GM19467 (cell line): Measurements from ENCODE around the gene CHKB.

Experiments
- ATAC-seq: cut with Tn5 transposase; IDR thresholded peaks from one replicate; pipeline ENCODE4 v1.9.1; 2021; ENCODE audit warnings: mild to moderate bottlenecking, moderate library complexity; ENCODE audit not compliant: unreplicated experiment

The CHKB gene

DNA sequence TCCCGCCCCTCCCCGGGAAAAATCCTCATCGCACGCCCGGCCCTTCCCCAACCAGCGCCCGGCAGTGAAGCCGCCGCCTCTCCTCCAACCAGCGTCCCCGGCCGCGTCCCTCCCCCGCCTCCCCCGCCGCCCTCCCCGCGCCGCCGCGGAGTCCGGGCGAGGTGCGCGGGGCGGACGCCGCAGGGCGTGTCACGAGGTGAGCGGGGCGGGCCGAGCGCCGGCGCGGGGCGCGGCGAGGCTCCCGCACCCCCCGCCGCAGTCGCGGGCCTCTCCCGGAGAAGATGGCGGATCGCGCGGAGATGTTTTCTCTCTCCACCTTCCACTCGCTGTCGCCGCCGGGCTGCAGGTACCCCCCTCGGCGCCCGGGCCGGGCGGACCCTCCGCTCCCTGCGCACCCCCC is 17.9 kb upstream of the CHKB start, which contains the start of gene MAPK8IP2:
Gene MAPK8IP2, plus strand, starts transcription at position 256 of the 400 bp plus-strand sequence. Its CDS starts 26 bp downstream, at position 282.
- ATAC-seq = no peak

DNA sequence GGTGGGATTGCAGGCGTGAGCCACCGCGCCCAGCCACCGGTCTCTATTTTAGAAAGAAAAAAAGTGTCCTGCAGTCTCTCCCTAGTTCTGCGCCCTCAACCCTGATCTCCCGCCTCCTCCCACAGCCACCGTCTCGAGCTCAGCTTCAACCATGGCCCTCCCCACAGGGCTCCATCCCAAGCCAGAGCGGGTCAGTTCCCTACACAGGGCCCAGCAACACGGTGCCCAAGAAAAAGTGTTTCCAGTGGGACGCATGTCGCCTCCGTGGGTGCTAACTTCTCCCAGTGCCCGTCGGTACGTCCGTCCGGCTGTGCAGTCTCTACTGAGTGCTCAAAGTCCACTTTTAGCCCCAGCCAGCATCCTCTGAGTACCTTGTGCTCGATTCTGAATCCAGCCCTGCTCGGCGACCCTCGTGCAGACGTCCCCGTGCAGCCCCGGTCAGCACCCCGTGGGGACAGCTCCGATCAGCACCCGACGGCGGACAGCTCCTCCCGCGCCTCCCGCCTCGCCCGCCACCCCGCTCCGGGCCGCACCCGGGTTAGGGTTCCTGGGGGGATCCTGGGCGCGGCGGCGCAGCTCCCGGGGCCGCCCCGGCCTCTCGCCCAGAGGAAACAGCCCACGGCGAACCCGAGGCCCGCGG is 17.3 kb upstream of the CHKB start:
- ATAC-seq = no peak

DNA sequence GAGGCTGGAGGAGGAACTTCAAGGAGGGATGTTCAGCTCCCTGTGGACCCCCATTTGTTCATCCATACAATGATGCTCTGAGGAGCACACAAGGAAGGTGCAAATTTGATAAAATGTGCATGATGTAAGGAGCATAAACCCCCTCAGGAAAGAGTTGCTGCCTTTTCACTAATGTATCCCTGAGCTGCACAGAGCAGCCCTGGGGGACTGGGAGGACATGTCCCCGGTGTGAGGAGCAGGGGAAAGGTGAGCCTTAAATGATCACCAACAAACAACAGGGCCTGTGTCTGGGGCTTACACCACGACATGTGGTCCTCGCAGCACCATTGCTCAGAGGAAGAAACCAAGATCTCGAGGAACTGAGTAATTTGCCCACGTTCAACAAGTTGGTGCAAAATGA is 14.4 kb upstream of the CHKB start:
- no peak for ATAC-seq

DNA sequence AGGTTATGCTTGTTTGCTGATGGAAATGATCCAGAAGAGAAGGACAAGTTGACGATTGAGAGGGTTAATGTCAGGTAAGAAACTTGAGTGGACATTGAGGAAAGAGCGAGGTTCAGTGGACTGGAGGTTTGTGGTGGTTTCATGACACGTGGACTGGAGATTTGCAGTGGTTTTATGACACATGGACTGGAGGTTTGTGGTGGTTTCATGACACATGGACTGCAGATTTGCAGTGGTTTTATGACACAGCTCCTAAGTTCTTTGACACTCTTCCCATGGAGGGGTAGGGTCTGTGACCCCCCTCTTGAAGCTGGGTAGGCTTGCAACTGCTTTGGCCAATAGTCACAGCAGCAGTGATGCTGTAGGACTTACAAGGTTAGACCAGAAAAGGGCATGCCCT is 12.5 kb upstream of the CHKB start:
- no peak for ATAC-seq

DNA sequence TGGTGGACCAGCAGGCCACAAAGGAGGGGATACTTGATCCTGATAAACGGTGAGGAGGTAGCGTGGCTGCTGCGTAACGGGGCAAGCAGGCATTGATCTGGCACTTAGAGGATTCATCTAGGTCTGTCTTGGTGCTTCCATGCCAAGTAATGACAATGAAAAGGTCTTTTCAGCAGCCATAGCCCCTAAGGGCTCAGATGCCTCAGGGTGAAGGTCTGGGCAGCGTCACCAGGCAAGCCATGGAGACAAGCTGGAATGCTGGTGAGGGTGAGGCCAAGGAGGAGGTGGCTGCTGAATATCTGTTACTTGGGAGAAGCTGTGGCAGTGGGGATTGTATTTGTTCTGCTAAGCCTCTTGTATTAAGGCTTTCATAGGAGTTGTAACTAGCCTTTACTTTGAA is 4.8 kb upstream of the CHKB start:
- ATAC-seq = no peak

DNA sequence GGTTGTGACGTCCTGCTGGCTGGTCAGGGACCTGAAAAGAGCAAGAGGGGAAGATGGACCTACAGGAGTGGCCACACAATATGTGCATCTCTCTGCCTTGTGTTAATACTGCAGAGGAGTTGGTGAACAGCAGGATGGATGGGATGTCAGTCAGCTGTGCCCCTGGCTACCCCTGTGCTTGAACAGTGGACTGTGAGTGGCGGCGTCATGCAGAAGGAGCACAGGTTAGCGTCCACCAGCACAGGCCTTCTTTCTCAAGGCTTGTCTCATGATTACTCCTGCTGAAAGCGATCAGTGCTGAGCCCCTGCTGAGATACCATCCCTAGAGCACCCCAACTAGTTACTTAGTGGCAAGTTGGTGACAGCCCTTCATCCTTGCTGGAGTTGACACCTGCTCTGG is 3.8 kb upstream of the CHKB start:
- no peak for ATAC-seq

DNA sequence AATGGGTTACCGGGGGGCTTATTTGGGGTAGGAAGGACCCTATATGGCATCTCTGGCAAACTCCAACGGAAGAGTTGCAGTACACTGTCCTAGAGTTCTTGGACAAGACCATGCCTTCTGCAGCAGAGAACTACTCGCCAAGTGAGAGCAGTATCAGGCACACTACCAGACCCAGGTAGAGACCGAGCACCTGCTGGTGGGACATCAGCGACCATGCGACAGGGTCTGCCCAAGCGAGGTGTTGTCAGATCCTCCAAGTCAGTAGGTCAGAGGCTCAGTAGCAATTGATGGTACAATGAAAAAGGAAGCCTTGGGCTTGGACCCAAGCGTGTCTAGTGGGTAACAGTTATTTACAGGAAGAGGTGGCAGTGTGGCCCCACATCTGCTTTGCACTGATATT is 3.1 kb upstream of the CHKB start:
- ATAC-seq = no peak

DNA sequence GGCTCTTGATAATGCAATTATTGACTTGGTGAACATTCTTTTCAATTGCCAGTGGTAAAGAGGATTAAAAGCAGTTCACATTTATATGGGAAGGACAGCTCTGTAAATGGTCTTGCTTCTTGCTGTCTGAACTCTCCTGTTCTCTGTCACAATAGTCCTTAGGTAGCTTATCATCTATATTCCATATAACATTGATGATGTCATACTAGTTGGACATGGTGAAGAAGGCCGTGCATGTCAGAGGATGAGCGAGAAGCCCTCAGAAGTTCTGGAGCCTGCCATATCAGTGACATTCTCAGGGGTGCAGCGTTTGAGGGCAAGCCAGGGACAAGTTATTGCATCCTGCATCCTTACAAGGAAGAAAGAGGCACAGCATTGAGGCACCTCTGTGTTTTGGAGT is 2.6 kb upstream of the CHKB start:
- ATAC-seq = no peak

DNA sequence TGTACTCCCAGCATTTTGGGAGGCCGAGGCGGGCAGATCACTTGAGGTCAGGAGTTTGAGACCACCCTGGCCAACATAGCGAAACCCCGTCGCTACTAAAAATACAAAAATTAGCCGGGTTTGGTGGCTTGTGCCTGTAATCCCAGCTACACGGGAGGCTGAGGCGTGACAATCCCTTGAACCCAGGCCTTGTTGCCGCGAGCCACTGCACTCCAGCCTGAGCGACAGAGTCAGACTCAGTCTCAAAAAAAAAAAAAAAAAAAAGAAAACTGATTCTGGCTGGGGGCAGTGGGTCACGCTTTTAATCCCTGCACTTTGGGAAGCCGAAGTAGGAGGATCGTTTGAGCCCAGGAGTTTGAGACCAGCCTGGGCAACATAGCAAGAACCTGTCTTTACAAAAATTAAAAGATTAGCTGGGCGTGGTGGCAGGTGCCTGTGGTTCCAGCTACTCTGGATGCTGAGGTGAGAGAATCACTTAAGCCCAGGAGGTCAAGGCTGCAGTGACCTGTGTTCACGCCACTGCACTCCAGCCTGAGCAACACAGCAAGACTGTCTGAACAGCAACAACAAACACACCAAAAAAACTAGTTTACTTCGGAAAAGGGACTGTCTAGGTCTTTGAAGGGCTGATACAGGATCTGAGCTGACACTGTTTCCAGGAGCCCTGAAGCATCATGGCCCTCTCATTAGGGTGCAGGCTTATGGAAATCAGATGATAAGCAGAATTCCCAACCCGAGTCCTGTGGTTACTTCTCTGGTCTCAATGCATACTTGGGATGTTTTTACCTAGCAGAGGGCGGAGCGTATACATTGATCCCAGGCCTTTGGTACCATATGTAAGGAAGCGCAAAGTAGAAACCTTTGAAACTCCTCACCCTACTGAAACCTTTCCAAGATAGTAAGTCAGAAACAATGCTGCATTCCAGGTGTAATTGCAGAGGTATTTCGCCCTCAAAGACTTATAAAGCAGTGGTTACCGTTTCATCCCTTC is 1.8 kb upstream of the CHKB start:
- ATAC-seq = no peak

DNA sequence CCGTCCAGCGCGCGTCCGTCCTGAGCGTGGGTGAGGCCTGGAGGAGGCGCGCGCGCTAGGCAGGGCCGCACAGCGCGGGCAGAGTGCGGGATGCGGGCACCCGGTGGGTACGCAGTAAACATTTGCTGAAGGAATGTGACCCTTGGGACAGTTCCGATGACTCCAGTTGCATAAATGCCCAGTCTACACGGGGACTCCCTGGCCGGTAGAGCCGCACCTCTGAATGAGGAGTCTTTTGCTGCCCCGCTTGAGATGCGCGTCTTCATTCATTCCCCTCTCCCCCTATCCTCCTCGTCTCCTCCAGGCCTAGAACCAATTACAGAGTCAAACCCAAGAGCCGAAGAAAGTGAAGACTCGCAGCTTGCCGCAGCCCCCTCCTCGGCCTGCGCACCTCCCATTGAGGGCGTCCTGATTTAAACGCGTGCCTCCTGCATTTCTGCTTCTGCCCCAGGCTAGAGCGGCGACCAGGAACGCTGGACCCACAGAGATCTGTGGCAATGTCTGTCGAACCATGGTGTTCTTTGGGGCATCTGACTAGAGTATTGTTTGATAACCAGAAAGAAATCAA is 729 bp upstream of the CHKB start:
- ATAC-seq = no peak

DNA sequence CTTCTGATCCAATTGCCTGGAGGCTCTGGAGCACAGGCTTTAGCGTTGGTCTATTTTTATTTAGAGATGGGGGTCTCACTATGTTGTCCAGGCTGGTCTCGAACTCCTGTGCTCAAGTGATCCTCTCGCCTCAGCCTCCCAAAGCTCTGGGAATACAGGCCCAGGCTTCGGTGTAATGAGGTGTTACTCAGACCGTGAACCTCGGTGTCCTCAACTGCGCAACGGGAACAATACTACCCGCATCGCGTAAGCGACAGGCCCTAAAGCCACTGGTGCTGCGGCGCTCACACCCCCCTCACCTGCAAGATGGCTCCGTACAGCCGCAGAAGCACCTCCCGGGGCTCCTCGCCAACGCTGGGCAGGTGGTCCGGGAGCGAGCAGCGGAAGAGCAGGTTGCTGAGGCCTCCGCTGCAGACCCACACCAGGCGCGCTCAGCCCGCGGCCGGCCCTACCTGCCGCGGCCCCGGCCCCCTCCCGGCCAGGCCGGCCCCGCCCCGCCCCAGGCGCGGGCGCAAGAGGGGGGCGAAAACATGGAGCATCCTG is 628 bp downstream of the CHKB start:
- no peak for ATAC-seq

DNA sequence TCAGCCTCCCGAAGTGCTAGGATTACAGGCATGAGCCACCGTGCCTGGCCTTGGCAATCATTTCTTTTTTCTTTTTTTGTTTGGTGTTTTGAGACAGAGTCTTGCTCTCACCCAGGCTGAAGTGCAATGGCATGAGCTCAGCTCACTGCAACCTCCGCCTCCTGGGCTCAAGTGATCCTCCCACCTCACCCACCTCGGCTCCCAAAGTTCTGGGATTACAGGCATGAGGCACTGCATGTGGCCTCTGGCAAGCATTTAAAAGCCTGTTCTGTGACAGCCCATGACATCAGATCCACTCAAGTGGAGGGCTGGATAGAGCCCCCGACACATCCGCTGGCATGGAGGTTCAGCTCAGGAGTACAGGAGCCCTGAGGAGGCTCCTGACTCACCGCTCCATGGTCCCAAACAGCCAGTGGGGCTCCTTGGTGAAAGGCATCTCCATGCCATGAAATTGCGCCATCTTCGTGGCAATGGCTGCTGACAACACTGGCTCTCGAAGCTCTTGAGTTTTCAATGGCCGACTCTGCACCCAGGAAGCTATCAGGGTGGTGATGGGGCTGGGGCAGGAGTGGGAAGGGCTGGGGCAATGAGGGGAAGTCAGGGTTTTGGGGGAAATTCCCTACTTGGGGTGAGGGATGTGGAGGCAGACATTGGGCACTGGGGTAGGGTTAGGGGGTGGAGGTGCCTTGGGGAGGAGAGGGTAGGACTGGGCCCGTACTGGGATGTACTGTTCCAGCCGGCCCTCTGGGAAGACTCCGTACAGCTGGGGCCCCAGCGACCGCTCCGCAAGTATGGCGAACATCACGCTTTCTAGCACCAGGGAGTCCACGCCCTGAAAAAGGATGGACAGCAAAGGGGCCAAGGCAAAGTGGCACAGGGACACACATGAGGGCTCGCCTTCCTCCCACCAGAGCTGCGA is 1.4 kb downstream of the CHKB start:
- no peak for ATAC-seq

DNA sequence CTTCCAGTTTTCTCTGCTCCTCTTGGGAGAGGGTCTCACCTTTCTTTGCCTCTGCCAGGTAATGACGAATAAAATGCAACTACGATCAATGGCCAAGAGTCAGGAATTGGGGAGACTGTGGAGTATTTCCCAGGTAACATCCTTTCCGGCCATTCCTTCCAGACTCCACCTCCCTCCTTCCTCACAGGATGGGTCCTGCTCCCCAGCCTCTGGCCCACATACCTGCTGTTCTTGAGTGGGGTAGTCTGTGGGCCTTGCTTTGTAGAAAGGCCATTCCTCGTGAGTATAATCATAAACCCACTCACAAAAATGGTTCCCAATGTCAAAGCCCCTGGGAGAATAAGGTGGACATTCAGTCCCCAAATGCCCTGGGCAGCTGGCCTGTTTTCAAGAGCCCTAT is 2.9 kb downstream of the CHKB start:
- ATAC-seq = no peak

DNA sequence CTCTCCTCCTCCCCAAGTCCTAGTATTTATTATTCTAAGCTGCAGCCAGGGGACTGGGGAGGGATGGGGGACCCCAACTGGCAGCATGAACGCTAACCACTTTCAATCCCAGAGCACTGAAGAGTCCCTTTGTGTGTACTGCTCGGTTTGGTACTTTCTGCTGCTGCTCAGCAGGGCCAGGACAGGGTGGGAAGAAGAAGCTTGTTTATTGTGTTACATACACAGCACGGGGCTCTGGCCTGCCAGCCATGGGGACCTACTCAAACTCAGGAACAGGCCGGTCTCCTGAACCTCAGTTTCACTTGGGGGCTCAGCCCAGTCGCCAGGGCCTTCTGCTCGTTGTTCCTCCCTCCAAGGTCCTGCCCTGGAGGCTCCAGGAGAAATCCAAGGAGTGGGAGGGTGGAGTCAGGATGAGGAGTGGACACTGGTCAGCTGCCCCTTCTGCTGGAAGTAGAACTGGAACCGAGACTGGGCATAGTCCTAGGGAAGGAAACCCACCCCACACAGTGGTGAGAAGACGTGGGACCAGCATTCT is 3.8 kb downstream of the CHKB start:
- ATAC-seq = no peak

DNA sequence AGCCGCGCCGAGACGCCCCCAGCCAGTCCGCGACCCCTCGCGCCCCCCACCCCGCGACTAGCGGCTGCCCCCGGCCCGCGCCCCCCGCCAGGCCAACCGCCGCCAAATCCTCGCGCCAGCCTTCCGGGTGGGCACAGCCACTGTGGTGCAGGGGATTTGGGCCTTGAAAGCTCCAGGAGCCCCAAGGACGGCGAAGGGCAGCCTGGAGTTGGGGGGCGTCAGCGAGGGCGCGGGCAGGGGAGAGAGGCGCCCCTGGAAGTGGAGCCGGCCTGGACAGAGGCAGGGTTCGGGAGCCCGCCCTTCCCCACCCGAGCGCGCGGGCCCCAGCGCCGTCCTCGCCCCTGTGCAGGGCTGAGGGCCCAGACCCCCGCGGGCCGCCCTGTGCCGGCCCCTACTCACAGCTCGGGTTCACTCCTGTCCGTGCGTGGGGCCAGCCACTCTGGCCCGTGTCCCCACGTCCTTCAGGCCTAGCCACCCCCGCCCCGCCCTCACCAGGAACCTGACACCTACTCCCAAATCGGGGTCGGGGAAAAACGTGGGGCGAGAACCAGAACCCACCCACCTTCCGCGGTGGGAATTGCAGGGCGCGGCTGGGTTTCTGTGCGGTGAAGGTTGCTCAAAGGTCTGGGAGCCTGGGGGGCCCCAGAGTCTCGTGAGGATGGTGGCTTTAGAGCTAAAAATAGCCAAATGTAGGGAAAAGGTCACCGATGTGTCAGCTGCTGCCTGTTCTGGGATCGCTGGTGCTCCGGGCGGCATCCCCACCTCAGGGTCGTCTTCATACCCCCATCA is 4.5 kb downstream of the CHKB start, which contains the start of gene CPT1B:
Gene CPT1B, minus strand, starts transcription at position 441 of the 789 bp plus-strand sequence. CDS start 512 bp downstream, outside the sequence.
- ATAC-seq = no peak

DNA sequence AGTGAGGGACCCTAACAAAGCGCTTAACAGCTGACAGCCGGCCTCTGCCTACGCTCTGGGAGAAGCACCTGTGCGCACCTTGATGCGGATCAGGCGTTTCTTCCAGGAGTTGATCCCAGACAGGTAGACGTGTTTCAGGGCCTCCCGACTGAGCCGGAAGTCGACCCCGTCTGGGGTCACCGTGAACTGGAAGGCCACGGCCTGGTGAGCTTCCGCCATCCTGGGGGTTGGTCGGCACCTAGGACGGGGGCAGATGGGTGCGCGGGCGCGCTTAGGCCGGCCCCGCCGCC is 5.0 kb downstream of the CHKB start:
- ATAC-seq = no peak

DNA sequence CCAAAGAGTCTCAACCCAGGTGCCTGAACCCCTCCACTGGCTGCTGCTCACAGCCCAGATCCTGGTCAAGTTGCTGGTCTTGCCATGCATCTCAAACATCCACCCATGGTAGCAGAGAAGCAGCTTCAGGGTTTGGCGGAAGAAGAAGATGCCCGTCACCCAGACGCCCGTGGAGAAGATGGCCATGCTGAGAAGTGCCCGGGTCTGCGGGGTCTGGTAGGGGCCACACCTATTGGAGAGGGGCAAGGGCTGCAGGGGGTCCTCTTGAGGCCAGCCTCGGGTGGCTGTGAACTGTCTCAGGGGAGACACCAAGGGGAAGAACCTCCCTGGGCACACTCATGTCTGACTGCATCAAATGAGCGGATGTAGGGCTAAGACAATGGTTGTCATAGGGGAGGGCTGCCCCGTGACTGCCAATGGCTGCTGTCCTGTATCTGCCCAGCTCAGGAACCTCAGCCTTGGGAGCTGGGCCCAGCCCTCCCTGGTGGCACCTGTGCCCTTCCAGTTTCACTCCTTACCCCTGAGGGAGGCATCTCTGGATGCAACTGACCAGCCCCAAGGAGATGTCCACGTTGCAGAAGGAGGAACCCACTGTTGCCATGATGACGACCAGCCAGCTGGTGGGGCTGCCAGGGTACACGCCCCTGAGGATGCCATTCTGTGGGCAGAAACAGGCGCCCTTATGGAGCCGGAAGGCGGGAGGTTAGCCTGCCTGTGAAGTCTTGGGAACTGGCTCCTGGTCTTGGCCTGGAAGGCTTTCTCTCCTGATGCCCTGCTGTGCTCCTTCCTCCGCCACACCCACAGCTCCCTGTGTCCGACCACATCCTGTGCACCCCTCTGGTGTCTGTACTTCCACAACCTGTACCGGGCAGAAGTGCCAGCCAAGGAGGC is 5.6 kb downstream of the CHKB start:
- ATAC-seq = no peak

DNA sequence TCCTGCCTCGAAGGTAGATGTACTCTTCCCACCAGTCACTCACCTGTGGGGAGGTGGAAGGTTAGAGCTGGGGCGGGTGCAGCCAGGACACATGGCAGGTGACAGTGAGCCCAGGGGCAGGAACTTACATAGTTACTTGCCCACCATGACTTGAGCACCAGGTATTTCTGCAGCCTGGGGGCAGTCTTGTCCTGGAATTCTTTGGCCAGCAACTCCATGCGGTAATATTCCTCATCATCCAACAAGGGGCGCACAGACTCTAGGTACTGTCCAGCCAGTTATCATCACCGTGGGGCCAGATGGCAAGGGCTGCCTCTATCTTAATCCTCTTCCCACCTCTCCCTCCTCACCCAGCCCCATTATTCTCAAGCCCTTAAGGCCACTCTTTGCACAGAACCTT is 6.6 kb downstream of the CHKB start:
- no peak for ATAC-seq
